ENCODE measurements around the gene TTBK2.

- TF ChIP-seq CTCF (IDR thresholded peaks at IDR 0.05), result no peak
- TF ChIP-seq POLR2A (IDR thresholded peaks at IDR 0.05), result no peak
These were observed 41.1 kb downstream of the TTBK2 start for GRCh38 chr15:42879443-42879842.

Measured in adrenal gland (tissue), 5 donors.